GM19468 (cell line): Measurements from ENCODE around the gene EFHC2.

ENCODE experiments used
- ATAC-seq: cut with Tn5 transposase; IDR thresholded peaks from one replicate; pipeline ENCODE4 v1.9.1; 2021; ENCODE audit warnings: mild to moderate bottlenecking, moderate library complexity, moderate number of reproducible peaks; ENCODE audit not compliant: unreplicated experiment; ENCODE audit errors: extremely low read depth

Gene EFHC2, protein sequence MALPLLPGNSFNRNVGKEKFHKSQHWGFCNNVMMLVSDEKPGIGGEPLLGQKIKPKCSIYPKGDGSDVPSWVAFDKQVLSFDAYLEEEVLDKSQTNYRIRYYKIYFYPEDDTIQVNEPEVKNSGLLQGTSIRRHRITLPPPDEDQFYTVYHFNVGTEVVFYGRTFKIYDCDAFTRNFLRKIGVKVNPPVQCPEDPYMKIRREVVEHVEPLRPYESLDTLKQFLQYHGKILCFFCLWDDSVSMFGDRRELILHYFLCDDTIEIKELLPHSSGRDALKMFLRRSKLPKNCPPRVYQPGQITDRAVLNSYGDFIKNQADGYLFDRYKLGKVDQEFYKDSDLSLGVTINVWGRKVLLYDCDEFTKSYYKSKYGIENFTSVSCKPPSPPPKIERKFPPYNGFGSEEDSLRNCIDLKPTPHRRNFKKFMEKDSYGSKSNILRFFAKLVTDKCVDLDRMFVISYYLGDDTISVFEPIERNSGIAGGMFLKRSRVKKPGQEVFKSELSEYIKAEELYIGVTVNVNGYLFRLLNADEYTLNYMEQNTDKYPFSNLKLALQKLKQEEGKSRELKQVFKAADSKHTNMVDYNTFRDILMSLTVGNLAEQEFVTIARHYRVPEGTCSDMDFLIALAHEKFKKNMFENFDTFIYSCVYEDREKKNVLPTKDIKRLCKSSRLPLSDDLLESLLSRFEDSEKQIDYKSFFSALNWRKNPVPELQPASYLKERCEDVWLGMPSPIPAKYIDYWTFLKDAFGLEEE

GRCh38 chrX:44343412-44344141 lies at the start of gene EFHC2:
TSS of gene EFHC2 (minus strand) at chrX:44343672. CDS start at chrX:44343588, 84 bp downstream.
- ATAC-seq = no peak

GRCh38 chrX:44392767-44393166 lies 49.3 kb upstream of the EFHC2 start:
- ATAC-seq = no peak

DNA sequence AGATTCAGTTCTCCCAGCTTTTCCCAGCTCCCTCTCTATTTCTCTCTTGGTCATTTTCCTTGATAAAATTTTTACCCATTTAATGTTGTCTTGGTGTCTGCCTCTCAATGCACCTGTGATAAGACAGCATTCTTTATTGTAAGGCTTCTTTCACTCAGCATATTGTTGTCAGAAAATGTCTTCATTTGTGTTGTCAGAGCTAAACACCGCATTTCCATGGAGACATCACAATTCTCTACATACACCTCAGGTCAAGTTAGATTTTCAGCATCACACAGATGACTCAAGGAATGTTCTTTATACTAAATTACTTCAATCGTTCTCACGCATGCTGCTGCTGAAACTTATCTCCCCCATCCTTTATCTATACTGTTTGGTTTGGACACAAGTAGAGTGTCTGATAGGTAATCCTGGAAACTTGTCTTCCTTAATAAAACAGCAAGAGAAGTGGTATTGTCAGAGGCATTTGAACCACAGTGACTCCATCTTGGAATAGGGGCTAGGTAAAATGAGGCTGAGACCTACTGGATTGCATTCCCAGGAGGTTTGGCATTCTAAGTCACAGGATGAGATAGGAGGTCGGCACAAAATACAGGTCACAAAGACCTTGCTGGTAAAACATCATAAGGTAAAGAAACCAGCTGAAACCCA lies 41.3 kb upstream of the EFHC2 start:
- ATAC-seq = no peak

- no peak for ATAC-seq
Measured at GRCh38 chrX:44382871-44383270, 39.4 kb upstream of the EFHC2 start.

GRCh38 chrX:44352758-44353157 lies 9.3 kb upstream of the EFHC2 start:
- ATAC-seq = no peak

GRCh38 chrX:44349561-44349960 lies 6.1 kb upstream of the EFHC2 start:
- no peak for ATAC-seq

DNA sequence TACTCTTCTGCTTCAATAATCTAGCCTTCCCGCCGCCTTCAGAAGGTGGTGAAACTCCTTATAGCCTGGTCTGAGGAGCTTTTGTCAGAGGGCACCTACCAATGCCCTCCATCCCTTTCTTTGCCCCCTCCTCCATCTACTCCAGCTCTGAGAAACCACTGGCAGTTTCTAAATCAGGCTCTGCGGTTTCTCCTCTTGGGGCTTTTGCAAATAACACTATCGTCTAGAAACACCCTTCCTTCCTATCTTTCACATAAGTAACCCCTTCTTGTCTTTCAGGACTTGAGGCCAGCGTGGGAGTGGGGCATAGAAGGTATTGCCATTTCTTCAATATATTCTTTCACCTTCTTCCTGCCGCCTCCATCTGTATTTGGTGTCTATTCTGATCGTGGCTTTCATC lies 1.2 kb upstream of the EFHC2 start:
- no peak for ATAC-seq

DNA sequence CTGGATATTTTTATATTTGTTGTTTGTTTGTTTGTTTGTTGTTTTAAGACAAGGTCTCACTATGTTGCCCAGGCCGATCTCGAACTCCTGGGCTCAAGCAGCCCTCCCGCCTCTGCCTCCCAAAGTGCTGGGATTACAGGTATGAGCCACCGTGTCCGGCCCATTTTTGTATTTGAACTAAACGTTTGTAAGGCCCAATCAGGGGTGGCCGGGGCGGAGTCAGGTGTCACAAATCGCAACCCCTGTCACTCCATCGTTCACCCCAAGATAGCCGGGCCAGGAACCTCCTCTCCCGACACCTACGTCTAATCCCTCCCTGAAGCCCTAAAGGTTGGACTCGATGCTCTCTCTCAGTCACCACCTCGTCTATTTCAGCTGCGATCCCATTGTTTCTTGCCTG lies 722 bp upstream of the EFHC2 start:
- ATAC-seq = no peak

DNA sequence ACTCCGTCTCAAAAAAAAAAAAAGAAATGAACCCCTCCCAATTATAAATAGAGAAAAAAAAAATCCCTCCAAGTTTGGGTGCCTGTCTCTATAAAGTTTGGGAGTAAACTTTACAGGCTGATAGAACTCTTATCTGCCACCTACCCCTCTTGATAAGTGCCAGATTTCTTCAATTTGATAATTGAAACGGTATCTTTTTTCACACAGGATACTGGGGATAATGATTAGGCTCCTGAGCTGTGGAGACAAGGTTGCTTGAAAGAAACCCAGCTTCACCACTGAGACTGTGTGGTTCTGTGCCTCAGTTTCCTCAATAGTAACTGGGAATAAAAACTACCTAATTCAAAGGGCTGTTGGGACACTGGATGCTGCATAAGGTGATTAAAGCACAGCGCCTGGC lies 606 bp downstream of the EFHC2 start:
- no peak for ATAC-seq

- ATAC-seq = no peak
Measured at GRCh38 chrX:44338361-44338760, 5.1 kb downstream of the EFHC2 start.

DNA sequence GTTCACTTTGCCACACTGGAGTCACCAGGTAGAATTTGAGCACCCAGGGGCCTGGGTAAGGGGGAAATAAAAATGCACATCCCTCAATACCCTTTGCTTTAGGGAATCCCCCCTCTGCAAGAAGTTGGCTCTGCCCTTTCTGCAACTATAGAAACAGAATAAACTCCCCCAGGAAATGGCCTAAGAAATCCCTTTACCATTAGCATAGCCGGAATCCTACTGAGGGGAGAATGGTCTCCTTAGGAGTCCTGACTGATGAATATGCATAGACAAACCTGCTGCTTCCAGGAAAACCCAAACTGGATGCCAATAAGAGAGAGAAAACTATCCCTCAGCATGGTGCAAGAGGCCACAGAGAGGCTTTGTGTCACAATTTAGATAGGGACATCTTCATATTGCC lies 11.0 kb downstream of the EFHC2 start:
- no peak for ATAC-seq

GRCh38 chrX:44330227-44330626 lies 13.2 kb downstream of the EFHC2 start:
- no peak for ATAC-seq

- no peak for ATAC-seq
Measured at GRCh38 chrX:44319550-44319949, 23.9 kb downstream of the EFHC2 start.

DNA sequence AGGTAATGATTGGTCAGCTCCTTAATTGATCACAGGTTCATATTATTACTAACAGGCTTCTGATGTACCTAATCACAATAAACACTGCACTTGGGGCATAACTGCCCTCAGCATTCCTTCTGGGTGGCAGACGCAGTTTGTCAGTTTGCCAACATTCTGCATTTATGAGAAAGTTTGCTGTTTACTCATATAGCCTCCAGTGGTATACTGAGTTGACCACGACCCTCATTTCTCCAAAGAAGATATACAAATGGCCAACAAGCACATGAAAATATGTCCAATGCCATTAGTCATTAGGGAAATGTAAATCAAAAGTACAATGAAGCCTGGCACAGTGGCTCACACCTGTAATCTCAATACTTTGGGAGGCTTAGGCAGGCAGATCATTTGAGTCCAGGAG lies 26.3 kb downstream of the EFHC2 start:
- no peak for ATAC-seq

DNA sequence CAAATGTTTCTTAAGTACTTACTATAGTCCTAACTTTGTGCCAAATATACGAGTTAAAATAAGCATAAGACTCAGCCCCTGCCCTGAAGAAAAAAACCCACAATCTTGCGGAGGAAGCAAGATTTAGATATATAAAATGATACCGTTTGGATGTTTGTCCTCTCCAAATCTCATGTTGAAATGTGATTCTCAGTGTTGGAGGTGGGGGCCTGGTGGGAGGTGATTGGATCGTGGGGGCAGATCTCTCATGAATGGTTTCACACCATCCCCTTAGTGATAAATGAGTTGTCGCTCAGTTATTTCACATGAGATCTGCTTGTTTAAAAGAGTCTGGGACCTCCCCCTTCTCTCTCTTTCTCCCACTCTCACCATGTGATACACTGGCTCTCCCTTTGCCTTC lies 28.7 kb downstream of the EFHC2 start:
- no peak for ATAC-seq

- no peak for ATAC-seq
Measured at GRCh38 chrX:44314259-44314734, 29.2 kb downstream of the EFHC2 start.

DNA sequence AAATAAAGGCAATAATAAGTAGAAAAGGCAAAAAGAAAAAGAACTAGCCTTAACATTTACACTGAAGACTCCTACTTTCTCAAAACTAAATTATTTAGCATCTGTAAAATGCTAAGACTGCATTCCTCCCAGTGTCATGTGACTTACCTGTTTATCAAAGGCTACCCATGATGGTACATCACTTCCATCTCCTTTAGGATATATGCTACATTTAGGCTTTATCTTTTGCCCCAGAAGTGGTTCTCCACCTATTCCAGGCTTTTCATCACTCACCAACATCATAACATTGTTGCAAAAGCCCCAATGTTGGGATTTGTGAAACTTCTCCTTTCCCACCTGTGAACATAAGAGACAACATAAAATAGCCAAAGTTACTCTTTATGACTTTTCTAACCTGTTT lies 31.1 kb downstream of the EFHC2 start:
- no peak for ATAC-seq

DNA sequence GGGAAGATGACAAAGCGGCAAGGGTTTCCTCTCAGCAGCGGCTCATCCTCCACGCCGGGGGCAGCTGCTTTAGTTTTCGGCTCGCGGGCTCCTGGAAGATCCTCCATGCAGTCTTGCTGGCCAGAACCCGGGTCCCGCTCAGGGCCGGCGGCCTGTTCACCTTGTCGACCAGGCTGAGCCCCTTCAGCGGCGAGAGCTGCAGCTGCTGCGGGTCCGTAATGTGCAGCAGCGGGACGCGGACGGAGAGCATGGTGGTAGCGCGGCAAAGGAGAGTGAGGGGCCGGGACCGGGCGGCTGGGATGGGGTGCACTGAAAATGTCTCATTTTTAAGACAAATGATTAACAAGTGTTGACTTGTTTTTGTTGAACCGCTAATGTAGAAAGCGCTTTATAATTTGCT lies 33.2 kb downstream of the EFHC2 start:
- ATAC-seq = no peak

DNA sequence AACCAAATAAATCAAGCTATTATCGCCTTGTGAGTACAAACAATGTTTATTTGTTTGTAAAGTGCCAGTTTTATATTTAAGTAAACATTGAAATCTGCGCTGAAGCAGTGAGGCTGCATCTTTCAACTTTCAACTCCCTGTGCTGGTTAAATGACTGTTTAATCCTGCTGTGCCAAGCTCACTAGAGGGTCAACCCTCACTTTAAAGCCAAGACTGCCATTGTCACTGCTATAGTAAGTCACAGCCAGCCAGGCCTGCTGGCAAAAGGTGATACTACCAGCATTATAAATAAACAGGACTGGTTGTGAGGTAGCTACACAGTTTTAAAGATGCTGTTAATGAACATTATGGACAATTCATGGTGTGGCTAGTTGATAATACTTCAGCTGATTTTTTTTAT lies 34.6 kb downstream of the EFHC2 start:
- no peak for ATAC-seq

DNA sequence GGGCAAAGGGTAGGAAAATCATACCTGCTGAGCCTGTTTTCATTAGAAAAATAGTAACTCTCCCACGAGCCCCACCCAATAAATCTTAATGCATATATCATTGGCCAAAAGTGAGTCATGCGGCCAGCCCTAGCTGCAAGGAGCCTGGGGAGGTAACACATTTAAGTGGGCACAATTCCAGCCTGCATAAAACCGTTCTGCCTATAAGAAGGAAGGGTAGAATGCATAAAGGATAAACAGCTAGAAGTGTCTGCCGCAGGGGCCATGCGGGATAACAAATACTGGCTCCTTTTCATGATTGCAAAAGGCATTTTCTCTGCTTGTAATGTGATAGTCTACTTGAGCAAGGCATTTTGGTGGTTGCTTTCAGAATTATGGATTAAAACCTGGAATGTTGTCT lies 37.1 kb downstream of the EFHC2 start:
- ATAC-seq = no peak
